Erythroblast (primary cell): ENCODE data around the gene CD79A.

ENCODE experiments used
- GATA1 ChIP-seq: IDR thresholded peaks from 2 replicates; pipeline ENCODE4 v1.6.1; 2011; ENCODE audit warnings: low read depth, mild to moderate bottlenecking, control low read depth, low read length, moderate library complexity
- POLR2A ChIP-seq: IDR thresholded peaks from 2 replicates; pipeline ENCODE4 v1.6.1; 2011; ENCODE audit warnings: mild to moderate bottlenecking, low read length

DNA sequence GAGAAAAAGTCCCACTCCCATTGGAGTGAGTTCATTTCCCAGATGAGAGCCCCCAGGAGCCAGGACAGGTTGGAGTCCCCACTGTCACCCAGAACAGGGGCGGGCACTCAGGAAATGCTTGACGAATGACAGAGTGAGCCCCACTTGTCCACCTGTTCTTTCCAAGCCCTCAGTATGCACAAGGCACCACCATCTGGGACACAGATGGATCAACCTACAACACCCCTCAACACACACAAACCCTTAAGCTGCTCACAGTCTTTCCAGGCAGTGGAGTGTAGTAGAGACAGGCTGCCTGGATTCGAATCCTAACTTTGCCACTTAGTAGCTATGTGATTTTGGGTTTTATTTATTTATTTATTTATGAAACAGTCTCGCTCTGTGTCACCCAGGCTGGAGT, 13.9 kb downstream of the CD79A start:
- TF ChIP-seq POLR2A: no peak
- TF ChIP-seq GATA1: no peak
